SKM-1 treated with dmso at 0.1 percent for 144 hours (cell line): Measurements from ENCODE around the gene RIPOR1.
A peak's percentile ranks its signal among the peaks of the same experiment; 100 is the strongest.

Source experiments
- DNase-seq: peaks from one replicate; lab custom pipeline; 2025; ENCODE audit not compliant: unreplicated experiment; lab: John Stamatoyannopoulos, UW

The RIPOR1 gene

DNA sequence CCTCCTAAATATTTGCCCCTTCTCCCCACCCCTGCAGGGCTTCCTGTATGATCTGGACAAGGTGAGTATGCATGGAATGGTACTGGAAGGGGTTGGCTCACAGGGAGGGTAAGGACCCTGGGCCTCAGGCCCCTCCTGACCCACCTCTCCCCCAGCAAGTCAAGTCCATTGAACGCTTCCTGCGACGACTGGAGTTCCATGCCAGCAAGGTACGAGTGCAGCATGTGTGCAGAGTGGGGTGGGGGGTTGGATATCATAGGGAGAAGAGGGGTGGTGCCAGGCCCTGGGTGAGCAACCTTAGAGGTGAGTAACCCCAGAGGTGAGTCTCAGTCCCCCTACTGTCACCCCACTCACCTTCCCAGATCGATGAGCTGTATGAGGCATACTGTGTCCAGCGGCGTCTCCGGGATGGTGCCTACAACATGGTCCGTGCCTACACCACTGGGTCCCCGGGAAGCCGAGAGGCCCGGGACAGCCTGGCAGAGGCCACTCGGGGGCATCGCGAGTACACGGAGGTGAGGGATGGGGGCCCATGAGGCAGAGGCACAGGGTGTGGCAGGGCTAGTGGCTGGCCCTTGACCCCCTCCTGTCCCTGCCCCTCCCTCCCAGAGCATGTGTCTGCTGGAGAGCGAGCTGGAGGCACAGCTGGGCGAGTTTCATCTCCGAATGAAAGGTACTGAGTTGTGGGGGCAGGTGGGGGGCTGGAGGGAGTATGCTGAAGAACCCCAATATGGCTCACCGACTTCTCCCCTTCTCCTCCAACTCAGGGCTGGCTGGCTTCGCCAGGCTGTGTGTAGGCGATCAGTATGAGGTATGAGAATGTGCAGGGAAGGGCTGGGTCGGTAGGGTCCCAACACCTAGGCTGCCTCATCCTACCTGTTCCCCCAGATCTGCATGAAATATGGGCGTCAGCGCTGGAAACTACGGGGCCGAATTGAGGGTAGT is 11.3 kb downstream of the RIPOR1 start:
- DNase-seq: no peak

- no peak for DNase-seq
Measured at GRCh38 chr16:67540756-67541155, 12.1 kb downstream of the RIPOR1 start.

DNA sequence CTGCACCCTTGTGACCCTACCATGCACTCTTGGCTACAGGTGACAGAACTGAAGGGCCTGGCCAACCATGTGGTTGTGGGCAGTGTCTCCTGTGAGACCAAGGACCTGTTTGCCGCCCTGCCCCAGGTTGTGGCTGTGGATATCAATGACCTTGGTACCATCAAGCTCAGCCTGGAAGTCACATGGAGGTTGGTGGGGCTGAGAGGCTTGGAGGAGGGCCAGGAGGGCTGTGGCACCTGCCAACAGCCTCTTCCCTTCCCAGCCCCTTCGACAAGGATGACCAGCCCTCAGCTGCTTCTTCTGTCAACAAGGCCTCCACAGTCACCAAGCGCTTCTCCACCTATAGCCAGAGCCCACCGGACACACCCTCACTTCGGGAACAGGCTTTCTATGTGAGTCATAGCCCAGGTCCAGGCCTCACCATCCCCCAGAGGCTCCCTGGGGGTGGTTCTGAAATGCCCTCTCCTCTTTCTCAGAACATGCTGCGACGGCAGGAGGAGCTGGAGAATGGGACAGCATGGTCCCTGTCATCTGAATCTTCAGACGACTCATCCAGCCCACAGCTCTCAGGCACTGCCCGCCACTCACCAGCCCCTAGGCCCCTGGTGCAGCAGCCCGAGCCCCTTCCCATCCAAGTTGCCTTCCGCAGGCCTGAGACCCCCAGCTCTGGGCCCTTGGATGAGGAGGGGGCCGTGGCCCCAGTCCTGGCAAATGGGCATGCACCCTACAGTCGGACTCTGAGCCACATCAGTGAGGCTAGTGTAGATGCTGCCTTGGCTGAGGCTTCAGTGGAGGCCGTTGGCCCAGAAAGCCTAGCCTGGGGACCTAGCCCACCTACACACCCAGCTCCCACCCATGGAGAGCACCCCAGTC is 13.0 kb downstream of the RIPOR1 start:
- no peak for DNase-seq

DNA sequence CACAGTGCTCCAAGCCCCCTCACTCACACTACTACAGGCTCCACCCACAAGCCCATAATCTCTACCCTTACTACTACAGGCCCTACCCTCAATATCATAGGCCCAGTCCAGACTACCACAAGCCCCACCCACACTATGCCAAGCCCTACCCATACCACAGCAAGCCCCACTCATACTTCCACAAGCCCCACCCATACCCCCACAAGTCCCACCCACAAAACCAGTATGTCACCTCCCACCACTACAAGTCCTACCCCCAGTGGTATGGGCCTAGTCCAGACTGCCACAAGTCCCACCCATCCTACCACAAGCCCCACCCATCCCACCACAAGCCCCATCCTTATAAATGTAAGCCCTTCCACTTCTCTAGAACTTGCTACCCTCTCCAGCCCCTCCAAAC is 13.8 kb downstream of the RIPOR1 start:
- DNase-seq: peak; percentile 20

- DNase-seq: no peak
Measured at GRCh38 chr16:67543036-67543435, 14.4 kb downstream of the RIPOR1 start.

DNA sequence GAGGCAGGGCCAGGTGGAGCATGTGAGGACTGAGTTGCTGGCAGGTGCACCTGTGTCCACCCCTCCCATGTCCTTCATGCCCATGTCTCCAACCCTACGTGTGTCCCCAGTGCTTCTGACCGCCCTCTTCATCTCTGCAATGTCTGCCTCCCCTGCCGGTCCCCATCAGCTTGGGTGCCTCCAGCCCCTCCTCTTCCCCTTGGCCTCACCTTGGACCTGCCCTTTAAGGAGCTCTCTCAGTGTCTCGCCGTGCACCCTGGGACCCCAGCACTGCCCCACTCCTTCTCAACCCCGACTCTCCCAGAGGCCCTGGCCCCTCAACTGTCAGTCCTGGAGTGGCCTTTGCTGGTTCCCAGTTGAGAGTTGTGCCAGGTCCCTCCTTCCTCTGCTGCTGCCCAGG is 15.0 kb downstream of the RIPOR1 start:
- no peak for DNase-seq

DNA sequence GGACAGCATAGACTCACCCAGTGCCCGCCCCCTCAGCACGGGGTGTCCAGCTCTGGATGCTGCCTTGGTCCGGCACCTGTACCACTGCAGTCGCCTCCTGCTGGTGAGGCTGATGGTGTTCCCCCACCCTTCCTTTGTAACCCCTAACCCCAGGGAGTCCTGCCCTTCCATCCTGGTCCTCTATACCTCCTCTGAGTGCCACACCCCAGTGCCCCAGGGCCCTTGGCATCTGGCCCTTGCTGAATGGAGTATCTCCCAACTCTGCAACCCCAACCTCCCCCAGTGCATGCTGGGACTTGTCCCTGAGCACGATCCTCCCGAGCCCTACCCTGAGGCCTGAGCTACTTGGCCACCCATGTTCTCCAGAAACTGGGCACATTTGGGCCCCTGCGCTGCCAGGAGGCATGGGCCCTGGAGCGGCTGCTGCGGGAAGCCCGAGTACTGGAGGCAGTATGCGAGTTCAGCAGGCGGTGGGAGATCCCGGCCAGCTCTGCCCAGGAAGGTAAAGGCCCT is 15.8 kb downstream of the RIPOR1 start:
- no peak for DNase-seq

GRCh38 chr16:67544844-67545664 is 16.4 kb downstream of the RIPOR1 start:
- no peak for DNase-seq

- DNase-seq: no peak
Measured at GRCh38 chr16:67545665-67546024, 17.0 kb downstream of the RIPOR1 start.

DNA sequence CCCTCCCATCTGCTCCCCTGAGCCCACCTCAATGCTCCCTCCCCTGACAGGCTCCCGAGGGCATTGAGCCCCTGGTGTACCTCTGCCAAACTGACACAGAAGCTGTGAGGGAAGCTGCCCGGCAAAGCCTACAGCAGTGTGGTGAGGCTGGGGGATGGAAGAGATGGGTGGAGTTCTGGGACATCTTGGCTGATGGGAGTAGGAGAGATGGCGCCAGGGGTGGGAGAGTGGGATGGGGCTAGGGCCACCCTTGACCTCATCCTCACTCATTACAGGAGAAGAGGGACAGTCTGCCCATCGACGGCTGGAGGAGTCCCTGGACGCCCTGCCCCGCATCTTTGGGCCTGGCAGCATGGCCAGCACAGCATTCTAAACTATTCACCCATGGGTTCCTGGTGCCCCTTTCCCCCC is 17.5 kb downstream of the RIPOR1 start:
- no peak for DNase-seq

GRCh38 chr16:67546761-67547422 is 18.3 kb downstream of the RIPOR1 start:
- DNase-seq: peak; percentile 31

DNA sequence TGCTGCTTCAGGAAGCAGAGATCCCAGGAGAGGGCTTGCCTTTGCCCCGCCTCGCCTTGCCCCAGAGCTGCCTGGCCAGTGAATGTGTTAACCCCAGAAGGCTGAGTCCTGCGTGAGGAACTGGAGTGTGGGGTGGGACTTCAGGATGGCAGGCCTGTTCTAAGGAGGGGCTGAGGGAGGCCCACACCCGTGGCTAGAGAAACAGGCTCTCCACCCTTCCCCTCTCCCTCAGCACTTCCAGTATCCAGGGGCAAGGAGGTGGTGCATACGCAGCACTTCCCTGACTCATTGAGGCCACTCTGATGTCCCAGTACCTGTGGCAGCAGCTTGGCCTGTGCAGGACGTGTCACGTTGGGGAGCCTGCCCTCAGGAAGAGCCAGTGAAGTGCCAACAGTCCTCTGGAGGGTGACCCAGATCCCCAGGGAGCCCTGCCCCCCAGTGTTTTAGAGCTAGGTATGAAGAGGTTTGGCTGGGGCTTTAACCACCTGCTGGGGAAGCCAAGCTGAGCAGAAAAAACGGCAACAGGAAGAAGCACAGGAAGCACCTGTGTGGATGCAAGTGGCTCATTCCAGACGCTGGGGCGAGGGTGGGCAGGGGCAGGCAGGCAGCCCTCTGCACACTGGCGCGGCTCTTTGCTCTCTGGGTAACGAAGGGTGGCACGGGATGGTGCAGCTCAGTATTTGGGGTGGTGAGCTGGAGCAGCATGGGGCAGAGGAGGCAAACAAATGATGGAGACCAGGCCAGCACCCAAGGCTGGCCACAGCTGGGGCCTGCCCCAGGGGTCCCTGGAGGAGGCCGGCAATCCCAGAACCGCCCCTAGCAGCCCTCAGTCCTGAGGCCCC is 19.0 kb downstream of the RIPOR1 start:
- DNase-seq: no peak

DNA sequence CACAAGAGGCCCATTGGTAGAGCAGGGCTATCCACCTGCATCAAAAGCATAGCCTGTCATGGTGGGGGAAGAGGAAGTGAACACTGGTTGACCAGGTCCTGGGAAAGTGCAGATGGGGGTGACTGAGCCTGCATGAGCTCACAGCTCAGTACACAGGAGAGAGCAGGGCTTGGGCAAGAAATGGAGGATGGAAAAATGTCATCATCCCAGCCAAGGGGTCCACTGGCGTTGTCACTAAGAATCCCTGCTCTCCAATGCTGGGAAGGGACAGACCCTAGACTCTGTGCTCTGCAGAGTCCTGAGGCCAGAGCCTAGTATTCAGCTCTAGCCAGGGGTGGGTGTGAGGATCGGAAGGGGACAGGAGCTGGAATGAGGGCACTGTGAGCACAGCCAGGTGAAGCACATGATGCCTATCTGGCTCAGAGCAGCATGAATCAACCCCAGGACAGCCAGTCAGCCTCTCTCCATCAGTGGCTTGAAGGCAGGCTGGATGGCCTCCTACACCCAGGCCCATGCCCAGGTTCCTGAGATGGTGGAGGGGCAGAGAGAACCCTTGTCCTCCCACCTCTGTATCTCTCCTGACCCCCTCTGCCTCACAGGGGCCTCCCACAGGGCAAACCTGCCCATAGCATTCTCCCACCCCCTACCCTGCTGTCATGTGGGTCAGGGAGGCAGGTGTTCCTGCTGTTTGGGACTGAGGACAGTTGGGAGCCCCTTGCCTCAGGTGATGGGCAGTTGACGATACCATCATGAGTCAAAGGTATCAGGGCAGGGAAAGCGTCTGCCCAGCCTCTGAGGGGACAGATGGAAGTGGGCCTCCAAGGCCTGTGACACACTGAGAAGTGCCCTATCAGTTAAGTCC is 19.9 kb downstream of the RIPOR1 start:
- DNase-seq: no peak

GRCh38 chr16:67549240-67549639 is 20.6 kb downstream of the RIPOR1 start:
- no peak for DNase-seq

DNA sequence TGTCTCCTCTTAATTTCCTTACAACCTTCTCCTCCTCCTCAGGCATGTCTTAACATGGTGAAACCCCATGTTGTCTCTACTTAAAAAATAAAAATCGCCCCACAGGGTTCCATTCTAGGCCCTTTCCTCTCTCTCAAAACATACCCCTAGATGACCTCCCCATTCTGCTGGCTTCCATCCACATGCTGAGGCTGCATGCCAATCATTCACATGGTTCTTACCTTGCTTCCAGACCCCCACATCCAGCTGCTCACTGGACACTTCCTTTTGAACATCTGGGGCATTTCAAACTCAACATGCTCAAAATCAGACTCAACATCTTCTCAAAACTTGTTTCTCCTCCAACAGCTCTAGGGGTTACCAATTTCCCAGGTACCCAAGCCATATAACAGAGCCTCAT is 21.3 kb downstream of the RIPOR1 start:
- DNase-seq: no peak

- no peak for DNase-seq
Measured at GRCh38 chr16:67551091-67551490, 22.5 kb downstream of the RIPOR1 start.

DNA sequence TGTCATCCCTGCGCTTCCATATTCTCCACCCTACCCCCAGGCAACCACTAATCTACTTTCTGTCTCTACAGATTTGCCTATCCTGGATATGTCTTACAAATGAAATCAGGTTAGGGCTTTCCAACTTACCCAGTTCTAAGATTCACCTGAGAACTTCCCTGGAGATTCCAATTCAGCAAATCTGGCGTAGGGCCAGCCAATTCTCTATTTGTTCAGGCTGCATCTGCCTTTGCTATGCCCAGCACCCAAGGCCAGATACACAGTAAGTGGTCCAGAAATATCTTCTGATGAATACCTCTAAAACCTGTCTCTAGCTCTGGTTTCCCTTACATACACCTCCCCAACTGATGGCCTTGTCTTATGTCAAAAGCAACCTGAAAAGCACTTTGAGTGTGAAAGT is 23.3 kb downstream of the RIPOR1 start:
- DNase-seq: no peak

GRCh38 chr16:67552476-67552875 is 23.8 kb downstream of the RIPOR1 start:
- no peak for DNase-seq

DNA sequence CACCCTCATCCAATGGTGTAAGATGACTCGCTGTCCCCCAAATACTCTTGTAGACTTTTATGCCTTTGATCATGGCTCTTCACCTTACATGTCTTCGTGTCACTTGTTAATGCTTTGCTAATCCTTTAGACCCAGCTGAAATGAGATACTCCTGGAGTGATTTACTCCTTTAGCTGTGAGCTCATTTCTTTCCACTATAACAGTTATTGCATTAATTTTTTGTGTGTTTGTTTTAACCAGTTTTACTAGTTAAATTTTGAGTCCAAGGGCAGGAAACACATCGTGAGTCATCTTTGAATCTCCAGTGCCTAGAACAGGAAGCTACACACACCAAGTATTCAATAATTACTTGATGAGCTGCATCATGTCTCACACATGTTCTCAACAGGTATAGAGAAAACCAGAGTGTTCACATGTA is 27.2 kb downstream of the RIPOR1 start:
- DNase-seq: no peak
